ENCODE data around the gene GSK3A. TPM values are rescaled to one million over a fixed set of nuclear protein-coding genes. Genes with fewer than 3 reads are reported as not detected.

GSK3A gene
- total RNA-seq, 1 experiment from 2014 or later = 34.9 TPM

- peaks cover 3% of the 10 kb centered on the region; the same call in 1 of the 2 replicates for H3K4me1 ChIP-seq
- DNase-seq = peak; percentile 95 to 96
- H3K9me3 ChIP-seq (replicated peaks) = no peaks in the 10 kb centered on the region
- H3K4me3 ChIP-seq = peak within 1 kb of the TSS; percentile 64
- 0 out of 2 replicates have a peak, but pooled peaks cover 2% of the 10 kb centered on the region for H3K36me3 ChIP-seq
- no peaks in the 10 kb centered on the region for H3K27me3 ChIP-seq
- peak within 1 kb of the TSS; percentile 28; the same call in 1 of the 2 replicates for H3K27ac ChIP-seq
Observed at GRCh38 chr19:42217520-42218437, 24.6 kb downstream of the GSK3A start, which contains the start of gene DEDD2. DEDD2 (minus strand) TSS chr19:42217677; CDS start chr19:42217007, 670 bp downstream.

- peak; percentile 34 to 45 for DNase-seq
- Histone ChIP-seq H3K27ac (no peak overlapping the region), H3K4me3 (peak overlapping the region; percentile 64), H3K36me3 (0 out of 2 replicates have a peak, but pooled peaks cover 2% of the 10 kb centered on the region), H3K9me3 (replicated peaks) (no peaks in the 10 kb centered on the region), H3K4me1 (peaks cover 3% of the 10 kb centered on the region; the same call in 1 of the 2 replicates), H3K27me3 (no peaks in the 10 kb centered on the region)
Observed at GRCh38 chr19:42216653-42217519, 25.5 kb downstream of the GSK3A start.

GRCh38 chr19:42214810-42215485 lies 27.5 kb downstream of the GSK3A start:
- H3K9me3 ChIP-seq (replicated peaks) = no peaks in the 10 kb centered on the region
- H3K4me3 ChIP-seq = no peak overlapping the region
- H3K4me1 ChIP-seq = peaks cover 3% of the 10 kb centered on the region; the same call in 1 of the 2 replicates
- peaks cover 6% of the 10 kb centered on the region; the same call in 1 of the 2 replicates for H3K36me3 ChIP-seq
- no peaks in the 10 kb centered on the region for H3K27me3 ChIP-seq
- no peak for DNase-seq
- no peak overlapping the region for H3K27ac ChIP-seq

- H3K27me3 ChIP-seq = no peaks in the 10 kb centered on the region
- no peaks in the 10 kb centered on the region for H3K9me3 ChIP-seq (replicated peaks)
- H3K4me1 ChIP-seq = no peaks in the 10 kb centered on the region
- H3K4me3 ChIP-seq = no peak overlapping the region
- DNase-seq = no peak
- peaks cover 9% of the 10 kb centered on the region; the same call in 1 of the 2 replicates for H3K36me3 ChIP-seq
- no peak overlapping the region for H3K27ac ChIP-seq
Observed at GRCh38 chr19:42212886-42213285, 29.5 kb downstream of the GSK3A start.

- Histone ChIP-seq H3K27ac (no peak overlapping the region), H3K9me3 (replicated peaks) (no peaks in the 10 kb centered on the region), H3K27me3 (no peaks in the 10 kb centered on the region), H3K4me3 (no peak overlapping the region), H3K4me1 (no peaks in the 10 kb centered on the region), H3K36me3 (peaks cover 12% of the 10 kb centered on the region; the same call in 1 of the 2 replicates)
- no peak for DNase-seq
Observed at GRCh38 chr19:42208612-42209011, 33.8 kb downstream of the GSK3A start.

GRCh38 chr19:42207767-42208271 lies 34.6 kb downstream of the GSK3A start:
- DNase-seq = no peak

GRCh38 chr19:42206871-42207755 lies 35.3 kb downstream of the GSK3A start:
- Histone ChIP-seq H3K27me3 (no peaks in the 10 kb centered on the region), H3K4me3 (no peak overlapping the region), H3K36me3 (peaks cover 11% of the 10 kb centered on the region; the same call in 1 of the 2 replicates), H3K27ac (no peak overlapping the region), H3K9me3 (replicated peaks) (no peaks in the 10 kb centered on the region), H3K4me1 (no peaks in the 10 kb centered on the region)
- DNase-seq = no peak

More at GRCh38 chr19:42207767-42208271, 34.6 kb downstream of the GSK3A start:
- Histone ChIP-seq H3K36me3 (peaks cover 11% of the 10 kb centered on the region; the same call in 1 of the 2 replicates), H3K4me3 (no peak overlapping the region), H3K4me1 (no peaks in the 10 kb centered on the region), H3K27ac (no peak overlapping the region), H3K27me3 (no peaks in the 10 kb centered on the region), H3K9me3 (replicated peaks) (no peaks in the 10 kb centered on the region)

- no peak overlapping the region for H3K27ac ChIP-seq
- DNase-seq = no peak
- H3K36me3 ChIP-seq = peaks cover 8% of the 10 kb centered on the region; the same call in 1 of the 2 replicates
- H3K9me3 ChIP-seq (replicated peaks) = no peaks in the 10 kb centered on the region
- no peak overlapping the region for H3K4me3 ChIP-seq
- H3K4me1 ChIP-seq = no peaks in the 10 kb centered on the region
- H3K27me3 ChIP-seq = no peaks in the 10 kb centered on the region
Observed at GRCh38 chr19:42204664-42205063, 37.7 kb downstream of the GSK3A start.

GRCh38 chr19:42203700-42204099 lies 38.7 kb downstream of the GSK3A start:
- no peak for DNase-seq
- Histone ChIP-seq H3K36me3 (peaks cover 7% of the 10 kb centered on the region; the same call in 1 of the 2 replicates), H3K27ac (no peak overlapping the region), H3K9me3 (replicated peaks) (no peaks in the 10 kb centered on the region), H3K4me1 (no peaks in the 10 kb centered on the region), H3K4me3 (no peak overlapping the region), H3K27me3 (no peaks in the 10 kb centered on the region)

- Histone ChIP-seq H3K27ac (no peak overlapping the region), H3K27me3 (no peaks in the 10 kb centered on the region), H3K9me3 (replicated peaks) (no peaks in the 10 kb centered on the region), H3K36me3 (peaks cover 9% of the 10 kb centered on the region; the same call in 1 of the 2 replicates), H3K4me1 (no peaks in the 10 kb centered on the region), H3K4me3 (no peak overlapping the region)
- no peak for DNase-seq
Observed at GRCh38 chr19:42202290-42202880, 40.0 kb downstream of the GSK3A start.

- Histone ChIP-seq H3K4me3 (no peak overlapping the region), H3K9me3 (replicated peaks) (no peaks in the 10 kb centered on the region), H3K36me3 (peaks cover 9% of the 10 kb centered on the region; the same call in 1 of the 2 replicates), H3K4me1 (no peaks in the 10 kb centered on the region), H3K27me3 (no peaks in the 10 kb centered on the region), H3K27ac (no peak overlapping the region)
- no peak for DNase-seq
Observed at GRCh38 chr19:42201489-42202289, 40.7 kb downstream of the GSK3A start.

- no peaks in the 10 kb centered on the region for H3K9me3 ChIP-seq (replicated peaks)
- no peak for DNase-seq
- no peaks in the 10 kb centered on the region for H3K27me3 ChIP-seq
- peaks cover 7% of the 10 kb centered on the region; the same call in 1 of the 2 replicates for H3K36me3 ChIP-seq
- H3K27ac ChIP-seq = no peak overlapping the region
- no peak overlapping the region for H3K4me3 ChIP-seq
- no peaks in the 10 kb centered on the region for H3K4me1 ChIP-seq
Observed at GRCh38 chr19:42200116-42200715, 42.2 kb downstream of the GSK3A start.

All from SJCRH30 (cell line).